ENCODE results near the gene KCNJ1. TPM values are rescaled to one million over a fixed set of nuclear protein-coding genes. Genes with fewer than 3 reads are reported as not detected.

The KCNJ1 gene
- total and polyA plus RNA-seq, 10 donors, result 0.02 to 0.09 (median 0.03) TPM; not detected in 7

GRCh38 chr11:128891913-128892398 is 24.9 kb upstream of the KCNJ1 start:
- intact Hi-C loops (cut with DNase I; ENCODE audit: low total_unique reads), result no loop called here
- peak in 2 of 3 donors; percentile 10 to 40 for TF ChIP-seq POLR2AphosphoS5 (IDR thresholded peaks at IDR 0.05)
- TF ChIP-seq CTCF (IDR thresholded peaks at IDR 0.05 in 8 of 11, conservative IDR thresholded peaks at IDR 0.05 in 3 of 11), result no peak
- no peak for TF ChIP-seq POLR2A (IDR thresholded peaks at IDR 0.05)
- no peaks in the 10 kb centered on the region for H3K36me3 ChIP-seq
- WGBS, 5 donors, result 32 to 44% (median 35%) methylated on average over 6 of the region's 6 CpGs
- H3K4me3 ChIP-seq, result peak overlapping the region; percentile 18 to 74 (median 38)
- no peaks in the 10 kb centered on the region for H3K9me3 ChIP-seq
- H3K27ac ChIP-seq, result peak overlapping the region; percentile 3 to 77 (median 65)
- DNase-seq, result no peak
- H3K27me3 ChIP-seq (replicated peaks in 1 of 7), result peaks cover 0 to 79% (median 15%) of the 10 kb centered on the region in 7 donors
- peaks cover 3 to 69% (median 49%) of the 10 kb centered on the region in 6 donors for H3K4me1 ChIP-seq

GRCh38 chr11:128890543-128891368 is 23.7 kb upstream of the KCNJ1 start, which contains the start of gene KCNJ5:
TSS of gene KCNJ5 (plus strand) at chr11:128891356. CDS start at chr11:128911274, 19,918 bp downstream.
- Histone ChIP-seq H3K4me1 (peaks cover 3 to 70% (median 45%) of the 10 kb centered on the region in 6 donors), H3K9me3 (no peaks in the 10 kb centered on the region), H3K27me3 (replicated peaks in 1 of 7) (peaks cover 0 to 84% (median 15%) of the 10 kb centered on the region in 7 donors), H3K27ac (peak within 1 kb of the TSS; percentile 3 to 77 (median 65)), H3K36me3 (no peaks in the 10 kb centered on the region), H3K4me3 (peak within 1 kb of the TSS; percentile 35 to 74 (median 44))
- intact Hi-C loops (cut with DNase I; ENCODE audit: low total_unique reads), result no loop called here
- WGBS, 5 donors, result 1 to 6% (median 3%) methylated on average over 47 to 85 of the region's 85 CpGs
- DNase-seq, result no peak
- TF ChIP-seq CTCF (IDR thresholded peaks at IDR 0.05 in 8 of 11, conservative IDR thresholded peaks at IDR 0.05 in 3 of 11) (no peak), POLR2AphosphoS5 (IDR thresholded peaks at IDR 0.05) (peak in 2 of 3 donors; percentile 14 to 50), POLR2A (IDR thresholded peaks at IDR 0.05) (no peak)

- intact Hi-C loops (cut with DNase I; ENCODE audit: low total_unique reads), result no loop called here
- Histone ChIP-seq H3K27ac (peak overlapping the region in 5 of 8 donors; percentile 21 to 77 (median 73)), H3K4me1 (peaks cover 3 to 65% (median 42%) of the 10 kb centered on the region in 6 donors), H3K27me3 (replicated peaks in 1 of 7) (peaks cover 0 to 84% (median 15%) of the 10 kb centered on the region in 7 donors), H3K9me3 (no peaks in the 10 kb centered on the region), H3K4me3 (peak overlapping the region; percentile 35 to 74 (median 44)), H3K36me3 (no peaks in the 10 kb centered on the region)
- no peak for TF ChIP-seq POLR2AphosphoS5 (IDR thresholded peaks at IDR 0.05)
- no peak for TF ChIP-seq POLR2A (IDR thresholded peaks at IDR 0.05)
- no peak for TF ChIP-seq CTCF (IDR thresholded peaks at IDR 0.05 in 8 of 11, conservative IDR thresholded peaks at IDR 0.05 in 3 of 11)
- WGBS, 5 donors, result 36 to 42% (median 37%) methylated on average over 9 of the region's 9 CpGs
- DNase-seq, result no peak
Measured at GRCh38 chr11:128890216-128890542, 23.1 kb upstream of the KCNJ1 start.

- Histone ChIP-seq H3K4me1 (peaks cover 3 to 64% (median 41%) of the 10 kb centered on the region in 6 donors), H3K27me3 (replicated peaks in 1 of 7) (peaks cover 0 to 83% (median 15%) of the 10 kb centered on the region in 7 donors), H3K9me3 (no peaks in the 10 kb centered on the region), H3K4me3 (peak overlapping the region in 1 of 8 donors; percentile 74), H3K36me3 (no peaks in the 10 kb centered on the region), H3K27ac (no peak overlapping the region)
- intact Hi-C loops (cut with DNase I; ENCODE audit: low total_unique reads), result no loop called here
- 83 to 92% (median 86%) methylated on average over 4 to 8 of the region's 8 CpGs for WGBS, 5 donors
- no peak for DNase-seq
- TF ChIP-seq POLR2A (IDR thresholded peaks at IDR 0.05) (no peak), POLR2AphosphoS5 (IDR thresholded peaks at IDR 0.05) (no peak), CTCF (IDR thresholded peaks at IDR 0.05 in 8 of 11, conservative IDR thresholded peaks at IDR 0.05 in 3 of 11) (no peak)
Measured at GRCh38 chr11:128889657-128890213, 22.6 kb upstream of the KCNJ1 start.
